Stomach smooth muscle (tissue), 2 donors: ENCODE measurements around the gene PLXNA1.

ENCODE experiments used
- H3K27ac ChIP-seq: one replicate; pipeline ENCODE4 v1.7.0; 2013; ENCODE audit warnings: mild to moderate bottlenecking, low read length, inconsistent platforms
- H3K27me3 ChIP-seq, 2 donors: one replicate each; pipeline ENCODE4 v1.7.0; 2013; ENCODE audit warnings: low read length in 2 of 2; ENCODE audit not compliant: insufficient read depth in 2 of 2, control insufficient read depth in 1 of 2
- H3K36me3 ChIP-seq, 2 donors: one replicate each; pipeline ENCODE4 v1.7.0; 2013; ENCODE audit warnings: low read length in 2 of 2; ENCODE audit not compliant: control insufficient read depth in 2 of 2, insufficient read depth in 2 of 2
- H3K4me1 ChIP-seq: one replicate; pipeline ENCODE4 v1.7.0; 2013; ENCODE audit warnings: low read length; ENCODE audit not compliant: control insufficient read depth, insufficient read depth
- H3K4me3 ChIP-seq, 2 donors: one replicate each; pipeline ENCODE4 v1.7.0; 2013; ENCODE audit warnings: low read length in 2 of 2
- H3K9ac ChIP-seq, 2 donors: one replicate each; pipeline ENCODE4 v1.7.0; 2013; ENCODE audit warnings: low read length in 2 of 2, mild to moderate bottlenecking in 1 of 2
- H3K9me3 ChIP-seq, 2 donors: one replicate each; pipeline ENCODE4 v1.7.0; 2013; ENCODE audit warnings: low read length in 2 of 2; ENCODE audit not compliant: control insufficient read depth in 2 of 2
- donor health status: healthy.
- donor health status: Pancreatic carcinoma.

The PLXNA1 gene

DNA sequence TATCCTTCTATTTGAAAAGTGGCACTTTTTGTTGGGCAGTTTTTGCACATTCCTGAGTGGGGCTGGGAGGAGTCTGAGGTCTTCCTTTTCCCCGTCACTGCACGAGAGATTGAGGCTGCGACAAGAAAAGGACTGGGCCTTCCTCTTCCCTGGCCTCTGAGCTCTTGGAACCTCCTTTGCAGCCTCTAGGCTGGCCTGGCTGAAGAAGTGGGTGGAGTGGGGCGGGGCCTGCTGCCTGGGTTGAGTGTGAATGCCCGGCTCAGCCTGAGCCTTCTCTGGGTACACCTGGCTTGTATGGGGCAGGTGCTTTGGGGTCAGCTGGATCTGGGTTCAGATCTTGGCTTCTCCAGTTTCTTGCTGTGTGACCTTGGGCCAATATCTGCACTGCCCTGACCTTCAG is 43.1 kb downstream of the PLXNA1 start:
- Histone ChIP-seq H3K27ac (no peak overlapping the region), H3K9ac (no peak overlapping the region), H3K36me3 (peaks cover 8 to 41% of the 10 kb centered on the region in 2 donors), H3K4me1 (no peaks in the 10 kb centered on the region), H3K27me3 (no peaks in the 10 kb centered on the region), H3K4me3 (no peak overlapping the region), H3K9me3 (no peaks in the 10 kb centered on the region)

DNA sequence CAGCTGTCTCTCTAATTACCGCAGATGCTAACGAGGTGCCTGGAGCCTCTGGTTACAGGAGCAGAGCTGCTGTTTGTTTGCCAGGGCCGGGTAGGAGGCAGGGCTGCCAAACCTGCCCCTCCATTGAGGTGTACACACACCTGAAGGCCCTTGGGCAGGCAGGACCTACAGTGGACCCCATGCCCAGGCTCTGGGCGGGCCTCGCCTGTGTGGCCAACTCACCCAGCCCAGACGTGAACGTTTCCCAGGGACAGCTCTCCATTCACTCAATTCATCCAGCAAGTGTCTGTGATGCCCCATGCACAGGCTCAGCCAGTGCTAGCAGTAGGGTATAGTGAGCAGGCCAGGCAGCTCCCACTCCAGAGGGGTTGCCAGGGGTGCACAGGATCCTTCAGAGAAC is 43.7 kb downstream of the PLXNA1 start:
- Histone ChIP-seq H3K9ac (no peak overlapping the region), H3K4me3 (no peak overlapping the region), H3K27me3 (no peaks in the 10 kb centered on the region), H3K4me1 (no peaks in the 10 kb centered on the region), H3K36me3 (peaks cover 3 to 34% of the 10 kb centered on the region in 2 donors), H3K27ac (no peak overlapping the region), H3K9me3 (no peaks in the 10 kb centered on the region)

DNA sequence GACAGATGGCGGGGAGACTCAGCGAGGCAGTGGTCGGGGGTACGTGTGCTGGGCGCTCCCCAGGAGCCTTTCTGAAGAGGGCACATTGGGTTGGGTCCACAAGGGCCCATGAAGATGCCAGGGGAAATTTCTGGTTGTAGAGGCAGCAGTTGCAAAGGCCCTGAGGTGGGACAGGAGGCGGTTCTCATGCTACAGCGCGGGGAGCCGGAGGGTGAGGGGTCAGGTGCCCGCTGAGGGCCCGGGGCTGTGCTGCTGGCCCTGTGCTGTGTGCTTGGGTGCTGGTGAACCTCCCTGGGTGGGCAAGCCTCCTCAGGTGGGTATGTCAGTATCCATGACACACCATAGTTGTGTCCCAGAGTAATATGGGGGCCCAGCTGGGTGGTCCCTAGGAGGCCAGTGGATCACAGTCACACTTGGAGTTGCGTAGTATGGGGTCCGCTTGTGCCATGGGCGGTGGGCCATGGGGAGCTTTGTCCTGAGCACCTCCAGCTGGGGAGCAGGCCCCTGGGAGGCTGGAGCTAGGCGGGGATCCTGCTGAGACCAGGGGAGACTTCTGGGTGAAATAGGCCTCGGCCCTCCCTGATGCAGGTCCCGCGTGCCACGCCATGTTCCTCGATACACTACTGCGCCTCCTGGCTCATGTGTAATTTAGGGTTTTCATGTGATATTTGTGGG is 44.3 kb downstream of the PLXNA1 start:
- Histone ChIP-seq H3K9me3 (no peaks in the 10 kb centered on the region), H3K27ac (no peak overlapping the region), H3K36me3 (peaks cover 3 to 34% of the 10 kb centered on the region in 2 donors), H3K4me1 (no peaks in the 10 kb centered on the region), H3K9ac (no peak overlapping the region), H3K27me3 (no peaks in the 10 kb centered on the region), H3K4me3 (no peak overlapping the region)

DNA sequence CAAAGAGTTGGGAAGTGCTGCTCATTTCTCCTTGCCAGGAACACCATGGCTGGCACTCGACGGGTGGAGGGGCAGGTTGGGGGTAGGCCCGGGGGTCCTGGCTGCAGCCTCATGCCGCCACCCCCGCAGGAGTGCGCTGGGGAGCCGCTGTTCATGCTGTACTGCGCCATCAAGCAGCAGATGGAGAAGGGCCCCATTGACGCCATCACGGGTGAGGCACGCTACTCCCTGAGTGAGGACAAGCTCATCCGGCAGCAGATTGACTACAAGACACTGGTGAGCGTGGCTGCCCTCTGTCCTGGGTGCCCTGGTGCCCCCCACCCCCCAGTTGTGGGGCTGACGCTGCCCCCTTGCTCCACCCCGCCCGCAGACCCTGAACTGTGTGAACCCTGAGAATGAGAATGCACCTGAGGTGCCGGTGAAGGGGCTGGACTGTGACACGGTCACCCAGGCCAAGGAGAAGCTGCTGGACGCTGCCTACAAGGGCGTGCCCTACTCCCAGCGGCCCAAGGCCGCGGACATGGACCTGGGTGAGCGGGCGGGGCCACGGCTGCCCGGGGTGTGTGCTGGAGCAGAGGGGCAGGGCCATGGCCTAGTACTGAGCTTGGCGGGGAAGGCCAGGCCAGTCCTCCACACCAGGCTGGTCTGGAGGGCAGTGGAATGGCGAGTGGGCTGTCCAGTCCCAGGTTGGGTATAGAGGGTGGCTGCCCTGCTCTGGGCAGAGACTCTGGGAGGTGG is 45.1 kb downstream of the PLXNA1 start:
- Histone ChIP-seq H3K9me3 (no peaks in the 10 kb centered on the region), H3K4me1 (no peaks in the 10 kb centered on the region), H3K27ac (no peak overlapping the region), H3K4me3 (no peak overlapping the region), H3K27me3 (no peaks in the 10 kb centered on the region), H3K36me3 (peaks cover 3 to 29% of the 10 kb centered on the region in 2 donors), H3K9ac (no peak overlapping the region)

DNA sequence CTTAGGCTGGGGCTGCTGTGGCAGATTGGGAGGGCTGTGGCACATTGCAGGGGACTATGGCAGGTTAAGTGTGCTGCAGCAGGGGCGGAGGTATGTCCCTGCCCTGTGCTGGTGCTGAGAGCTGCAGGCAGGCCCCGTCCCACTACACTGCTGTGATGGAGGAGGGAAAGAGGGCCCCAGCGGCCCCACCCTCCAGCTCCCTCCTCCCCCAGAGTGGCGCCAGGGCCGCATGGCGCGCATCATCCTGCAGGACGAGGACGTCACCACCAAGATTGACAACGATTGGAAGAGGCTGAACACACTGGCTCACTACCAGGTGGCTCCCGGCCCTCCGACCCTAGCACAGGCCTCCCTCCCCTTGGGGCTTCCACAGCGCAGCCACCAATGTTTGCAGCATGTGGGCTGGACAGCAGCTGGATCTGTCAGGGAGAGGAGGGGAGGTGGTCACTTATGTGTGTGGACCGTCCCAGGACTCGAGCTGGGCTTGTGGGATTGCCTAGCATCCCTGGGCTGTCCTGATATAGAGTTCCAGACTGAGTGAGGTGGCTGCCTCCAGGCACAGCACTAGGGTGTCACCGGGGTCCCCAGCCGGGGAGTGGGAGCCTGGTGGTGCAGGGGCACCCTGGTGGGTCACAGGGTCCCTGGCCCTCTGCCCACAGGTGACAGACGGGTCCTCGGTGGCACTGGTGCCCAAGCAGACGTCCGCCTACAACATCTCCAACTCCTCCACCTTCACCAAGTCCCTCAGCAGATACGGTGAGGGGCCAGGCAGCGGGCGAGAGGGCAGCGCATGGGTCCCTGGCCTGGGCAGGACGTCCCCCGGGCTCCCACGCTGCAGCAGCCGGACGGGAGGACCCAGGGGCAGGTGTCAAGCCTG is 46.1 kb downstream of the PLXNA1 start:
- Histone ChIP-seq H3K9me3 (no peaks in the 10 kb centered on the region), H3K36me3 (peaks cover 3 to 25% of the 10 kb centered on the region in 2 donors), H3K4me1 (no peaks in the 10 kb centered on the region), H3K9ac (no peak overlapping the region), H3K27me3 (no peaks in the 10 kb centered on the region), H3K4me3 (no peak overlapping the region), H3K27ac (no peak overlapping the region)

DNA sequence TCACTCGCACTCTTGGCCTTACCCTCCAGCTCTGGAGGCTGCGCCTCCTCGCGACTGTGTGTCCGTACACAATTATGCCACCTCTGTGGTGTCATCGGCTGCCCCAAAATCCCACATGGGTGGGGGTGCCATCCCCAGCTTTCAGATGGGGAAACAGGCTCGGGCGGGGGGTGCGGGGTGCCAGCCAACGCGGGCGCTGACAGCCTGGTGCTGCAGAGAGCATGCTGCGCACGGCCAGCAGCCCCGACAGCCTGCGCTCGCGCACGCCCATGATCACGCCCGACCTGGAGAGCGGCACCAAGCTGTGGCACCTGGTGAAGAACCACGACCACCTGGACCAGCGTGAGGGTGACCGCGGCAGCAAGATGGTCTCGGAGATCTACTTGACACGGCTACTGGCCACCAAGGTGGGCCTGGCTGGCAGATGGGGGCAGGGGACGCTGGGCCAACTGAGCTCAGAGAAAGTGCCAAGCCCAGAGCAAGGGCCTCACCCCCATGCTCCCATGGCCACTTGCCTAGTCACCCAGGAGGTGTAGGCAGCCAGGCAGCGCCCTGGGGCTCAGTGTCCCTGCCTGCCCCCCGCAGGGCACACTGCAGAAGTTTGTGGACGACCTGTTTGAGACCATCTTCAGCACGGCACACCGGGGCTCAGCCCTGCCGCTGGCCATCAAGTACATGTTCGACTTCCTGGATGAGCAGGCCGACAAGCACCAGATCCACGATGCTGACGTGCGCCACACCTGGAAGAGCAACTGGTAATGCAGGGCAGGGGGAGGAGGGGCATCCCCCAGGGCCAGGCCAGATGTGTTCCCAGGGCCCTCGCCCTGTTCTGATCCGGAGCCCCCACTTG is 47.0 kb downstream of the PLXNA1 start:
- Histone ChIP-seq H3K36me3 (peaks cover 3 to 24% of the 10 kb centered on the region in 2 donors), H3K9me3 (no peaks in the 10 kb centered on the region), H3K4me3 (no peak overlapping the region), H3K9ac (no peak overlapping the region), H3K4me1 (no peaks in the 10 kb centered on the region), H3K27ac (no peak overlapping the region), H3K27me3 (no peaks in the 10 kb centered on the region)

DNA sequence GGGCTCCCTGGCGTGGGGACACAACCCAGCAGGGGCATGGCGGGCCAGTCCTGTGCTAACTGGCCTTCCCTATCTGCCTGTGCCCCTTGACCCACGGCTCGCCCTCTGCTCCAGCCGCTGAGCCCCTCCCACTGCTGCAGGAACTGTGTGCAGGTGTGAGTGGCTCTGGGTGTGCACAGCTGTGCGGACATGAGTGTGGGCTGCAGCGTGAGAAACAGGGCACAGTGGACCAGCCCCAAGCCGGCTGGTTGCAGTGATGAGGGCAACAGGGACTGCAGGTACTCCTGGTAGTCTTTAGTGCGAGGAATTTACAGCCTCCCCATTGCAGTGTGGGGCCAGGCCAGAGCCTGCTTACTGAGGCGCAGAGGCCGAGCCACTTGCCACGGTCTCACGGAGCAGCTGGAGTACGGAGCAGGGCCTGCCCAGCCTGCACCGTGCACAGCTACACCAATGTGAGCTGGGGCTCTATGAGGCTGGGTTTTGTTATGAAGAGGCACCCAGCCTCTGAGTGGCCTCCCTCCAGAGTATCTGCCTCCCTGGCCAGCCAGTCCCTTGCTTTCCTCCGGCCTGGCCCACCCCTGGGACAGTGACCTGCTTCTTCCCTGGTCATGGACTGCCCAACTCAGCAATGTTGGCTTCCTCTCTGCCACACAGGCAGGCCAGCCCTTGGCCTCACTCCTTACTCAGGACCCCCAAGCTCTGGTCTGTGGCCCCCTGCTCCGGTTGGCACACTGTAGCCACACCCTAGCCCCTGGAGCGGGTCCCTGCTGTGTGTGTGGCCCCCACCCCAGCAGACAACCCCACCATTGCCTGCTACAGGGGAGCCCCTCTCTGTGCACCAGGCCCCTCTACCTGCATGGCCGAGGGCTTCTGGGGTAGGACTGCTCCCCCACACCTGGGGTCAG is 47.8 kb downstream of the PLXNA1 start:
- H3K36me3 ChIP-seq, result peaks cover 3 to 24% of the 10 kb centered on the region in 2 donors
- no peaks in the 10 kb centered on the region for H3K27me3 ChIP-seq
- no peaks in the 10 kb centered on the region for H3K9me3 ChIP-seq
- no peaks in the 10 kb centered on the region for H3K4me1 ChIP-seq
- H3K9ac ChIP-seq, result no peak overlapping the region
- no peak overlapping the region for H3K27ac ChIP-seq
- H3K4me3 ChIP-seq, result no peak overlapping the region

DNA sequence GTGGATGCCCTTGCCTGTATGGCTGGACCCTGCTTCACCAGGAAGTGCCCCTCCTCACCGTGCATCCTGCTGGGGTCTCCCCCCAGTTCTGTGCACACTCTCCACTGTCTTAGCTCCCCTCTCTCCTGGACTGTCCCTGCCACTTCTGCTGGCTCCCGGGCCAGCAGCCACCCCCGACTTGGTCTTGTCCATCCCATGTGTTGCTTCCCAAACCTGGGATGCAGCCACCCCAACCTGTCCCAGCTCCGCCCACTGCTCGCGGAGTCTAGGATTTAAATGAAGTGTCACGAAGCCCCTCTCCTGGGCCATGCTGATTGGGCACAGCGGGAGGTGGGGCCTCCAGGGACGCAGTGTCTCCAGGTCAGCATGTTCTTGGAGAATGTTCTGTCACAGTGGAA is 48.5 kb downstream of the PLXNA1 start:
- Histone ChIP-seq H3K27me3 (no peaks in the 10 kb centered on the region), H3K27ac (no peak overlapping the region), H3K4me1 (no peaks in the 10 kb centered on the region), H3K9me3 (no peaks in the 10 kb centered on the region), H3K4me3 (no peak overlapping the region), H3K9ac (no peak overlapping the region), H3K36me3 (peaks cover 3 to 24% of the 10 kb centered on the region in 2 donors)

DNA sequence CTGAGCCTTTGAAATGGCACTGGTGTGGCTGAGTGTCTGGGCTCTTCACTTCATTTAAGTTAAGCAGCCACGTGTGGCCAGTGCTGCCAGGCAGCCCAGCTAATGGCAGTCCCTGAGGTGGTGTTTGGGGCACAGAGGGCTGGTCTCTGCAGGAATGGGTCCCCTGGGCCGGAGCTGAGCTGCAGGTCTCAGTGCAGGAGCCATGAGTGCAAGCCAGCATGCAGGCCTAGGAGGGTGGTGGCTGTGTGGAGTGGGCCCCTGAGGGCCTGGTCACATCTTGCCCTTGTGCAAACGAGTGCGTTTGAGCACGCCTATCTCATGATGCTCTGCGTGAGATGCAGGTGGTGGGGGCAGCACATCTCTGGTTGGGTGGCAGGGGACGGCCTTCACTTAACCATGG is 48.9 kb downstream of the PLXNA1 start:
- H3K9ac ChIP-seq, result no peak overlapping the region
- H3K4me3 ChIP-seq, result no peak overlapping the region
- peaks cover 3 to 21% of the 10 kb centered on the region in 2 donors for H3K36me3 ChIP-seq
- no peaks in the 10 kb centered on the region for H3K4me1 ChIP-seq
- H3K27me3 ChIP-seq, result no peaks in the 10 kb centered on the region
- H3K27ac ChIP-seq, result no peak overlapping the region
- H3K9me3 ChIP-seq, result no peaks in the 10 kb centered on the region
